GM23338 (cell line): ENCODE results near the gene SORCS2. TPM values are rescaled to one million over a fixed set of nuclear protein-coding genes. Genes with fewer than 3 reads are reported as not detected.

Experiments
- ATAC-seq: fragments of 200-7000 bp; cut with Tn5 transposase; 3 replicates; pipeline ENCODE4 v1.9.1; 2020
- DNase-seq: peaks from one replicate; pipeline ENCODE4 v3.0.0-alpha.2; 2015; ENCODE audit warnings: low spot score
- H2AFZ ChIP-seq: fragments of 200-600 bp; sonication (generic); 2 replicates; pipeline ENCODE4 v1.8.0; 2016; ENCODE audit warnings: antibody characterized with exemption, mild to moderate bottlenecking, moderate library complexity
- H3F3A ChIP-seq: fragments of 200-600 bp; sonication (generic); replicated peaks from 2 replicates; pipeline ENCODE4 v1.8.0; 2017; ENCODE audit warnings: antibody characterized with exemption, mixed run types, low read depth
- H3K27ac ChIP-seq: fragments of 200-600 bp; sonication (generic); 2 replicates; pipeline ENCODE4 v1.6.1; 2016; ENCODE audit warnings: low read depth
- H3K27me3 ChIP-seq: fragments of 200-600 bp; sonication (generic); 2 replicates; pipeline ENCODE4 v1.8.0; 2016; ENCODE audit warnings: mild to moderate bottlenecking, mixed run types, moderate library complexity; ENCODE audit not compliant: insufficient read depth
- H3K36me3 ChIP-seq: fragments of 200-600 bp; sonication (generic); 2 replicates; pipeline ENCODE4 v1.8.0; 2016; ENCODE audit warnings: mild to moderate bottlenecking; ENCODE audit not compliant: insufficient read depth
- H3K4me1 ChIP-seq: fragments of 200-600 bp; sonication (generic); 2 replicates; pipeline ENCODE4 v1.8.0; 2016; ENCODE audit warnings: mild to moderate bottlenecking, moderate library complexity; ENCODE audit not compliant: insufficient read depth
- H3K4me2 ChIP-seq: fragments of 200-600 bp; sonication (generic); 2 replicates; pipeline ENCODE4 v1.7.1; 2017; ENCODE audit warnings: mixed run types
- H3K4me3 ChIP-seq: fragments of 200-600 bp; sonication (generic); 2 replicates; pipeline ENCODE4 v1.6.1; 2016; ENCODE audit warnings: mixed run types
- H3K79me2 ChIP-seq: fragments of 200-600 bp; sonication (generic); replicated peaks from 2 replicates; pipeline ENCODE4 v1.8.0; 2017; ENCODE audit warnings: mild to moderate bottlenecking; ENCODE audit not compliant: insufficient read depth
- H3K9me2 ChIP-seq: fragments of 200-600 bp; sonication (generic); 2 replicates; pipeline ENCODE4 v1.8.0; 2017; ENCODE audit not compliant: insufficient read depth
- H4K20me1 ChIP-seq: fragments of 200-600 bp; sonication (generic); replicated peaks from 2 replicates; pipeline ENCODE4 v1.8.0; 2017; ENCODE audit warnings: mild to moderate bottlenecking; ENCODE audit not compliant: insufficient read depth
- H3K27ac Mint-ChIP-seq: 2 replicates; pipeline ENCODE4 v1.8.0; 2020; ENCODE audit warnings: inconsistent platforms, mild to moderate bottlenecking, moderate library complexity, mixed read lengths
- H3K27me3 Mint-ChIP-seq: 3 replicates; pipeline ENCODE4 v1.8.0; 2022; ENCODE audit warnings: low read depth, mild to moderate bottlenecking, moderate library complexity, mixed read lengths, inconsistent platforms; ENCODE audit not compliant: insufficient read depth, poor library complexity
- H3K36me3 Mint-ChIP-seq: 3 replicates; pipeline ENCODE4 v1.8.0; 2021; ENCODE audit warnings: low read depth, mild to moderate bottlenecking, inconsistent platforms, moderate library complexity, mixed read lengths
- H3K4me1 Mint-ChIP-seq: 3 replicates; pipeline ENCODE4 v1.8.0; 2020; ENCODE audit warnings: mild to moderate bottlenecking, inconsistent platforms, mixed read lengths
- H3K4me3 Mint-ChIP-seq: 3 replicates; pipeline ENCODE4 v1.8.0; 2021; ENCODE audit warnings: moderate library complexity, mild to moderate bottlenecking, inconsistent platforms, mixed read lengths
- H3K9me3 Mint-ChIP-seq: 3 replicates; pipeline ENCODE4 v1.8.0; 2020; ENCODE audit warnings: moderate library complexity, mild to moderate bottlenecking, inconsistent platforms, mixed read lengths
- CREB1 ChIP-seq: fragments of 250-450 bp; sonication (Bioruptor Pico); IDR thresholded peaks from 2 replicates; pipeline ENCODE4 v1.5.0; 2020; ENCODE audit warnings: low read depth, mild to moderate bottlenecking, moderate library complexity
- CTCF ChIP-seq, 2 experiments: fragments of 200-600 bp in 1 of 2; sonication (generic) in 1 of 2; conservative IDR thresholded peaks; 2 replicates each; pipeline versions ENCODE4 v1.5.1 to v1.6.1; 2016 to 2017; ENCODE audit warnings: antibody characterized with exemption in 2 of 2, low read depth in 2 of 2, mild to moderate bottlenecking in 2 of 2, moderate library complexity in 1 of 2
- ETS1 ChIP-seq: IDR thresholded peaks from 2 replicates; pipeline ENCODE4 v1.6.1; 2016; ENCODE audit warnings: antibody characterized with exemption
- EZH2 ChIP-seq: fragments of 200-600 bp; sonication (generic); IDR thresholded peaks from one replicate; pipeline ENCODE4 v1.8.0; 2017; ENCODE audit warnings: antibody characterized with exemption, mild to moderate bottlenecking, low read depth; ENCODE audit not compliant: unreplicated experiment
- EZH2phosphoT487 ChIP-seq: fragments of 200-600 bp; sonication (generic); IDR thresholded peaks from one replicate; pipeline ENCODE4 v1.8.1; 2018; ENCODE audit warnings: antibody characterized with exemption; ENCODE audit not compliant: unreplicated experiment
- JUNB ChIP-seq: IDR thresholded peaks from one replicate; pipeline ENCODE4 v1.6.1; 2016; ENCODE audit warnings: antibody characterized with exemption; ENCODE audit not compliant: unreplicated experiment
- NANOG ChIP-seq: IDR thresholded peaks from 2 replicates; pipeline ENCODE4 v1.6.1; 2016; ENCODE audit warnings: antibody characterized with exemption, borderline replicate concordance
- POLR2AphosphoS5 ChIP-seq: IDR thresholded peaks from 2 replicates; pipeline ENCODE4 v1.6.1; 2016; ENCODE audit warnings: antibody characterized with exemption, low read depth
- STAT1 ChIP-seq: IDR thresholded peaks from one replicate; pipeline ENCODE4 v1.6.1; 2016; ENCODE audit warnings: antibody characterized with exemption; ENCODE audit not compliant: unreplicated experiment
- ZNF114 ChIP-seq: fragments of 250-450 bp; sonication (Bioruptor Pico); IDR thresholded peaks from 2 replicates; pipeline ENCODE4 v1.5.0; 2020; ENCODE audit warnings: mild to moderate bottlenecking, moderate library complexity
- ZNF331 ChIP-seq: fragments of 250-450 bp; sonication (Bioruptor Pico); IDR thresholded peaks from 2 replicates; pipeline ENCODE4 v1.5.0; 2020; ENCODE audit warnings: low read depth, mild to moderate bottlenecking, moderate library complexity
- polyA plus RNA-seq: library from polyadenylated mRNA; unstranded; fragments of >200 nt; fragmentation: Nextera tagmentation; extraction: Ambion mirVana; gene quantifications from 2 replicates; pipeline ENCODE4 v1.2.1, GENCODE V29; 2016
- total RNA-seq: library from RNA; depleted of rRNA; stranded (reverse); fragments of >200 nt; shearing (Covaris generic); gene quantifications from 2 replicates; pipeline ENCODE4 v1.2.3, GENCODE V29; 2014

Gene SORCS2
- total and polyA plus RNA-seq, 2 experiments from 2014 or later = 0.47 to 2.4 TPM

DNA sequence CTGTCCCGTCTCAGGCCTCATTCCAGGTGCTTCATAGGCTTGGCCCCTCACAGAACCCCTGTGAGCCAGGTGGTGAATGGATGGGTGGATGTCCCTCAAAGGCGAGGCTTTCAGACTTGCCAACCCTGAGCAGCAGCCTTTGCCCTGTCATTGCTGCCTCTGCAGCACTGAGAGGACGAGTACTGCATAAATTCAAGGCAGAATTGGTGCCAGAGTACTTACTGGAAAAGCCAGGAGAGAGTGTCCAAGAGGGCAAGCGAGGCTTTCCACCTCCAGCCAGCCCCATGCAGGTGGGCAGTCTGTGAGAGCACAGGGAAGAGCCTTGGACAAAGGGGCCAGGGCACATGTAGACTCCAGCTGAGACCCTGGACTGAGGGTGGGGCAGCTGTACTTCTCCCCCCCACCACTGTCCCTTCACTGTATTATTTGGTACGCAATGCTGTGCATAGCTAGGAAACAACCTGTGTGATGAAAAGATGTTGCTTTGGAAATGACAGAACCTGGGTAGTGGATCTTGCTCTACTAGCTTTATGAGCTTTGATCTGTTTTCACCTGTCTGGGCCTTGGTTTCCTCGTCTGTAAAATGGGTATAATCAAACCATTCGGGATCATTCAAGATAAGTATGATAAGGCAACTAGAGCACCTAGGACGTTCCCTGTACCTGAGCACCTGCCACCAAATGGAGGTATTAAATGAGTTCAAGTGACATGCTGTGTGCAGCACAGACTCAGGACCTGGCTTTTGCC is 467.3 kb downstream of the SORCS2 start:
- Histone ChIP-seq H4K20me1 (no peaks in the 10 kb centered on the region), H3K4me1 (no peaks in the 10 kb centered on the region), H3K27me3 (no peaks in the 10 kb centered on the region), H3K36me3 (no peaks in the 10 kb centered on the region), H3K4me2 (no peak overlapping the region), H3K27ac (no peak overlapping the region), H3K9me2 (0 out of 2 replicates have a peak, but pooled peaks cover 3% of the 10 kb centered on the region), H3F3A (no peaks in the 10 kb centered on the region), H2AFZ (no peak overlapping the region), H3K79me2 (no peaks in the 10 kb centered on the region), H3K4me3 (no peak overlapping the region)
- Mint-ChIP-seq H3K27ac (no peak overlapping the region), H3K36me3 (no peaks in the 10 kb centered on the region), H3K4me3 (no peak overlapping the region), H3K4me1 (peaks cover 21% of the 10 kb centered on the region), H3K27me3 (no peaks in the 10 kb centered on the region), H3K9me3 (no peaks in the 10 kb centered on the region)
- ATAC-seq = no peak
- no peak for DNase-seq
- no peak for TF ChIP-seq EZH2
- TF ChIP-seq ZNF114 = no peak
- TF ChIP-seq EZH2phosphoT487 = no peak
- TF ChIP-seq POLR2AphosphoS5 = no peak

DNA sequence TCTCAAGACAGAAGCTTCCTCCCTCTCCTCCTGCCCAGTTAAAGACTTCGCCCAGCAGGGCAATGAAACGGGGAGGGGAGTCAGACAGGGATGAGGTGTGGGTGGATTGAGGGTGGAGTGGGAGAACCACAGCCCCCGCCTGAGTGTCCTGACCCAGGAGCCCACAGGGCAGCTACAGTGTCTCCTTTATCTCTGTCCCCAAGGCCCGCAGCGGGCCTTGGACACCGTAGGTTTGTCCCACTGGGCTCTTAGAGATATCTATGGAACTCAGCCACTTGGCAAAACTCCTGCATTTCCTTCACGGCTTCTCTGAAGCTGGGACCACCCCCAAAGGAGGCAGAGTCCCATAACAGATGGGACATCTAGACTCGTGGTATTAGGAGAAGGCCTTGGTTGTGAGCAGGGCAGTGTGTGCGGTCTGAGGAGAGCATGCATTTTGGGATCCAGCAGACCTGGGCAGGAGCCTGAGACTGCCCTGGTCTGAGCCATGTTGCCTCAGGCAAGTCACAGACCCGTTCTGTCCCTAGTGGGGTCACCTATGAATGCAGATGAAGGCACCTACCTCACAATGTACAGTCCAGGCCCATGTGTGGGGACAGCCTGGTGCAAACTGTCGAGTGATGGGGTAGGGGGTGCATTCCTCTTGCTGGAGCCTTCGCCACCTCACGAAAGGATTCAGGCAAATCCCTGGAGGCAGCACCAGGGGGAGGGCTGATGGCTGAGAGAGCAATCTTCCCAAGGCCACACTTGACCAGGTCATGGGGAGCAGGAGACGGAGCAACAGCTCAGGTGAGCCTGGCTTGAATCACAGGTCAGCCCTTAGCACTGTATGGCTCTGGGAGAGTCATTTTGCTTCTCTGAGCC is 468.1 kb downstream of the SORCS2 start:
- peak; percentile 18 for DNase-seq
- TF ChIP-seq NANOG (no peak), CREB1 (CRISPR knock-in tag) (no peak), CTCF (conservative IDR thresholded peaks at IDR 0.05; ENCODE audit: low read depth in 2 of 2) (no peak; a peak in 1 of 4 replicates), JUNB (no peak), ZNF114 (no peak), POLR2AphosphoS5 (no peak), ETS1 (no peak), STAT1 (no peak), ZNF331 (no peak), EZH2phosphoT487 (no peak)

More for the DNA sequence above, 468.1 kb downstream of the SORCS2 start:
- H3K79me2 ChIP-seq = no peaks in the 10 kb centered on the region
- no peaks in the 10 kb centered on the region for H3K36me3 ChIP-seq
- no peaks in the 10 kb centered on the region for H4K20me1 ChIP-seq
- H3K4me2 ChIP-seq = no peak overlapping the region
- no peaks in the 10 kb centered on the region for H3K36me3 Mint-ChIP-seq
- H3K4me3 ChIP-seq = no peak overlapping the region
- no peak overlapping the region for H3K27ac ChIP-seq
- H3K27ac Mint-ChIP-seq = no peak overlapping the region
- H3K4me3 Mint-ChIP-seq = no peak overlapping the region
- H3F3A ChIP-seq = no peaks in the 10 kb centered on the region
- peak; percentile 46 for ATAC-seq
- 0 out of 2 replicates have a peak, but pooled peaks cover 3% of the 10 kb centered on the region for H3K9me2 ChIP-seq
- no peaks in the 10 kb centered on the region for H3K4me1 ChIP-seq
- H3K27me3 ChIP-seq = no peaks in the 10 kb centered on the region
- H3K4me1 Mint-ChIP-seq = peaks cover 14% of the 10 kb centered on the region
- H2AFZ ChIP-seq = no peak overlapping the region
- H3K27me3 Mint-ChIP-seq = no peaks in the 10 kb centered on the region
- no peaks in the 10 kb centered on the region for H3K9me3 Mint-ChIP-seq
